ENCODE results near the gene COQ5.

Gene COQ5

GRCh38 chr12:120479458-120479857 lies 49.5 kb downstream of the COQ5 start:
- TF ChIP-seq REST (IDR thresholded peaks at IDR 0.05; ENCODE audit: insufficient read depth in 1 of 2, low read depth in 2 of 2, low read length in 2 of 2) (no peak), SIN3A (IDR thresholded peaks at IDR 0.05; ENCODE audit: borderline replicate concordance, insufficient read depth, low read length) (no peak), TAF1 (IDR thresholded peaks at IDR 0.05; ENCODE audit: borderline replicate concordance, insufficient read depth, low read length) (no peak), POLR2AphosphoS5 (IDR thresholded peaks at IDR 0.05; ENCODE audit: low read depth, low read length) (no peak), FOXP2 (optimal IDR thresholded peaks at IDR 0.05; ENCODE audit: borderline replicate concordance, extremely low read depth, extremely low read length, insufficient read depth) (no peak)

- TF ChIP-seq SIN3A (IDR thresholded peaks at IDR 0.05; ENCODE audit: borderline replicate concordance, insufficient read depth, low read length) (no peak), FOXP2 (optimal IDR thresholded peaks at IDR 0.05; ENCODE audit: borderline replicate concordance, extremely low read depth, extremely low read length, insufficient read depth) (no peak), TAF1 (IDR thresholded peaks at IDR 0.05; ENCODE audit: borderline replicate concordance, insufficient read depth, low read length) (no peak), REST (IDR thresholded peaks at IDR 0.05; ENCODE audit: insufficient read depth in 1 of 2, low read depth in 2 of 2, low read length in 2 of 2) (no peak), POLR2AphosphoS5 (IDR thresholded peaks at IDR 0.05; ENCODE audit: low read depth, low read length) (no peak)
These were observed 53.3 kb downstream of the COQ5 start for GRCh38 chr12:120475643-120476042.

GRCh38 chr12:120474616-120474960 lies 54.4 kb downstream of the COQ5 start:
- TF ChIP-seq FOXP2 (optimal IDR thresholded peaks at IDR 0.05; ENCODE audit: borderline replicate concordance, extremely low read depth, extremely low read length, insufficient read depth), result no peak
- no peak for TF ChIP-seq SIN3A (IDR thresholded peaks at IDR 0.05; ENCODE audit: borderline replicate concordance, insufficient read depth, low read length)
- no peak for TF ChIP-seq POLR2AphosphoS5 (IDR thresholded peaks at IDR 0.05; ENCODE audit: low read depth, low read length)
- TF ChIP-seq TAF1 (IDR thresholded peaks at IDR 0.05; ENCODE audit: borderline replicate concordance, insufficient read depth, low read length), result no peak
- no peak for TF ChIP-seq REST (IDR thresholded peaks at IDR 0.05; ENCODE audit: insufficient read depth in 1 of 2, low read depth in 2 of 2, low read length in 2 of 2)

GRCh38 chr12:120473807-120474615 lies 54.9 kb downstream of the COQ5 start:
- TF ChIP-seq TAF1 (IDR thresholded peaks at IDR 0.05; ENCODE audit: borderline replicate concordance, insufficient read depth, low read length) (no peak), FOXP2 (optimal IDR thresholded peaks at IDR 0.05; ENCODE audit: borderline replicate concordance, extremely low read depth, extremely low read length, insufficient read depth) (no peak), SIN3A (IDR thresholded peaks at IDR 0.05; ENCODE audit: borderline replicate concordance, insufficient read depth, low read length) (no peak), REST (IDR thresholded peaks at IDR 0.05; ENCODE audit: insufficient read depth in 1 of 2, low read depth in 2 of 2, low read length in 2 of 2) (no peak), POLR2AphosphoS5 (IDR thresholded peaks at IDR 0.05; ENCODE audit: low read depth, low read length) (no peak)

All from PFSK-1 (cell line).